ENCODE data around the gene DUSP10.
A peak's percentile ranks its signal among the peaks of the same experiment; 100 is the strongest.

DNA sequence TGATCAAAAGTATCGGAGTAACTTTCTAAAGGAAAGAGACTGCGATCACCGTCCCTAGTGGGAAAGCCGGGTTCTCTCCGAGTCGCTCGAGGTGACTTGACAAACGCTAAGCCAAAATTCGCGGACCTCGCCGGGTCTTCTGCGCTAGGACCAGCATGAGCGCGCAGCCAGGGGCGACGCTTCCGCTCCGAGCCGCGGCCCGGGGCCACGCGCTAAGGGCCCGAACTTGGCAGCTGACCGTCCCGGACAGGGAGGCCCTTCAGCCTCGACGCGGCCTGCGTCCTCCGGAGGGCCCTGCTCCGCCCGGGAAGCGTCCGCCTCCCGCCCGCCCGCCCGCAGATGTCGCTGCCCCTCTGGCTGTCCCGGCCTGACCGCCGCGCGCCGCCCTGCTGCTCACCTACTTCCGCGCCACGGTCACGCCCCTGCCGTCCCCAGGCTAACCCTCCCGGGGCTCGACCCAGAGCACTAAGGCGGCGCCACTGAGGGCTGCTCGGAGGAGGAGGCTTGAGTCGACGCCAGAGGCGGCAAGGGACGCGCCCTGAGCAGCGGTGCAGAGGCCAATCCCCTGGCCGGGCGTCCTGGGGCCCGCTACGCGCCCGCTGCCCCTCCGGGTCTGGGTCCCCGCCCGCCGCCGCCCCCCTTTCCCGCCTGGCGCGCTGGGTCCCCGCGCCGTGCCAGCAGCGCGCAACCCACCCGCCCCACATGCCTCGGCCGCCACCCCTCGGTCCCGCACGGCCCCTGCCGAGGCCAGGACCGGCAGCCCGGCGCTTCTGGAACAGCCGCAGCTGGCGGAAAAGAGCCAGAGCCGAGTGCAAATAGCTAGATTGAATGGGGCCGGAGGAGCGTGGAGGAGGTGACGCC, 896 bp upstream of the DUSP10 start:
- TF ChIP-seq, protein P1, sequence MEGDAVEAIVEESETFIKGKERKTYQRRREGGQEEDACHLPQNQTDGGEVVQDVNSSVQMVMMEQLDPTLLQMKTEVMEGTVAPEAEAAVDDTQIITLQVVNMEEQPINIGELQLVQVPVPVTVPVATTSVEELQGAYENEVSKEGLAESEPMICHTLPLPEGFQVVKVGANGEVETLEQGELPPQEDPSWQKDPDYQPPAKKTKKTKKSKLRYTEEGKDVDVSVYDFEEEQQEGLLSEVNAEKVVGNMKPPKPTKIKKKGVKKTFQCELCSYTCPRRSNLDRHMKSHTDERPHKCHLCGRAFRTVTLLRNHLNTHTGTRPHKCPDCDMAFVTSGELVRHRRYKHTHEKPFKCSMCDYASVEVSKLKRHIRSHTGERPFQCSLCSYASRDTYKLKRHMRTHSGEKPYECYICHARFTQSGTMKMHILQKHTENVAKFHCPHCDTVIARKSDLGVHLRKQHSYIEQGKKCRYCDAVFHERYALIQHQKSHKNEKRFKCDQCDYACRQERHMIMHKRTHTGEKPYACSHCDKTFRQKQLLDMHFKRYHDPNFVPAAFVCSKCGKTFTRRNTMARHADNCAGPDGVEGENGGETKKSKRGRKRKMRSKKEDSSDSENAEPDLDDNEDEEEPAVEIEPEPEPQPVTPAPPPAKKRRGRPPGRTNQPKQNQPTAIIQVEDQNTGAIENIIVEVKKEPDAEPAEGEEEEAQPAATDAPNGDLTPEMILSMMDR (conservative IDR thresholded peaks at IDR 0.05; ENCODE audit: low read depth, low read length) = peak; percentile 38
- no peak for TF ChIP-seq EZH2 (IDR thresholded peaks at IDR 0.05; ENCODE audit: low read length, unreplicated experiment)
- no peak for TF ChIP-seq EZH2phosphoT487 (IDR thresholded peaks at IDR 0.05; ENCODE audit: borderline replicate concordance, low read length)

Measured in PC-3 (cell line).